ENCODE measurements around the gene POLR3A. TPM values are rescaled to one million over a fixed set of nuclear protein-coding genes. Genes with fewer than 3 reads are reported as not detected.

POLR3A gene
- total RNA-seq, 1 donor from 2014 or later: 31.4 TPM

DNA sequence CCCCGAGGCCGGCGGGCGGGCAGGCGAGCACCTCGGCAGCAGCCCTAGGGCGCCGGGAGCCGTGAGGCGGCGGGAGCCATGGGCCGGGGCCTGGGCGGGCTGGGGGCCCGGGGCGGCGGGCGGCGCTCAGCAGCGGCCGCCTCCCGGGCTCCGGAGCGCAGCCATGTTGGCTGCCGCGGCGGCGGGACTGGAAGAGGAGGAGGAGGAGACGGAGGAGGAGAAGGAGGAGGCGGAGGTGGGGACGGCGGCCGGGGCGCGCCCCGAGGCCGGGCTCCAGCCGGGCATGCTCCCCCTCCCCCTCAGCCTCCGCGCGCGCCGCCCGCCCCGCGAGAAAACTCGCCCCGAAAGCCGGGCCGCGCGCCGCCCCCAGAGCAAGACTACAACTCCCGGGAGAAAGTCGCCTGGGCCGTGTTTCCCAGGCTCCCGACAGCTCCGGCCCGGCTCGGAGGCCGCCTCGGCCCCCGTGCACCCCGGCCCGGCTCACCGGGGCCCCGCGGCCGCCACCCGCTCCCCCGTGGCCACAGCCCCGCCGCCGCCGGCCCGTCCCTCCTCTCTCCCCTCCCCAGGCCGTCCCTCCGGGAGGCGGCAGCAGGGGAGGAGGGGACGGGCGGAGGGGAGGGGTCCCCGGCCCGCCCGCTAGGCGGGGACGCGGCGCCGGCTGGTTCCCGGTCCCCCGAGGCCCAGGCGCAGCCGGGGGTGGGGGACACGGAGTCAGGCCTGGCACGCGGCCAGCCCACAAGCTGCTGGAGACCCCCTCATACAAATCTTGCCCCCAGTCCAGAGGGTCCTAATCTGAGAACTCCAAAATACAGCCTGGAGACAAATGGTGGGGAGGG, 102.5 kb downstream of the POLR3A start, which contains the start of gene DLG5:
DLG5 (minus strand) TSS at position 190 of the 836 bp plus-strand sequence. CDS start 235 bp downstream, outside the sequence.
- Histone ChIP-seq H3K79me2 (ENCODE audit: insufficient read depth, low read length) (peaks cover 41% of the 10 kb centered on the region), H3K36me3 (ENCODE audit: insufficient read depth, low read length) (no peaks in the 10 kb centered on the region), H3K9me3 (ENCODE audit: insufficient read depth, low read depth, low read length) (no peaks in the 10 kb centered on the region), H3K27me3 (ENCODE audit: insufficient read depth, low read length) (peaks cover 2% of the 10 kb centered on the region), H4K20me1 (ENCODE audit: insufficient read depth, low read length) (peaks cover 39% of the 10 kb centered on the region), H3K9ac (ENCODE audit: low read length) (peak within 1 kb of the TSS; percentile 81), H2AFZ (ENCODE audit: low read depth, low read length) (peak within 1 kb of the TSS; percentile 87), H3K4me3 (ENCODE audit: insufficient read depth, low read depth, low read length) (peak within 1 kb of the TSS; percentile 70), H3K4me1 (ENCODE audit: insufficient read depth, low read length) (peaks cover 14% of the 10 kb centered on the region), H3K27ac (ENCODE audit: low read depth, low read length) (peak within 1 kb of the TSS; percentile 12), H3K4me2 (ENCODE audit: low read length) (peak within 1 kb of the TSS; percentile 97)
- peaks cover 3% of the 10 kb centered on the region for H3K27me3 Mint-ChIP-seq (ENCODE audit: low read depth, unreplicated experiment)
- no peak for TF ChIP-seq EZH2 (IDR thresholded peaks at IDR 0.05; ENCODE audit: insufficient read depth, low read length)
- TF ChIP-seq, protein P1, sequence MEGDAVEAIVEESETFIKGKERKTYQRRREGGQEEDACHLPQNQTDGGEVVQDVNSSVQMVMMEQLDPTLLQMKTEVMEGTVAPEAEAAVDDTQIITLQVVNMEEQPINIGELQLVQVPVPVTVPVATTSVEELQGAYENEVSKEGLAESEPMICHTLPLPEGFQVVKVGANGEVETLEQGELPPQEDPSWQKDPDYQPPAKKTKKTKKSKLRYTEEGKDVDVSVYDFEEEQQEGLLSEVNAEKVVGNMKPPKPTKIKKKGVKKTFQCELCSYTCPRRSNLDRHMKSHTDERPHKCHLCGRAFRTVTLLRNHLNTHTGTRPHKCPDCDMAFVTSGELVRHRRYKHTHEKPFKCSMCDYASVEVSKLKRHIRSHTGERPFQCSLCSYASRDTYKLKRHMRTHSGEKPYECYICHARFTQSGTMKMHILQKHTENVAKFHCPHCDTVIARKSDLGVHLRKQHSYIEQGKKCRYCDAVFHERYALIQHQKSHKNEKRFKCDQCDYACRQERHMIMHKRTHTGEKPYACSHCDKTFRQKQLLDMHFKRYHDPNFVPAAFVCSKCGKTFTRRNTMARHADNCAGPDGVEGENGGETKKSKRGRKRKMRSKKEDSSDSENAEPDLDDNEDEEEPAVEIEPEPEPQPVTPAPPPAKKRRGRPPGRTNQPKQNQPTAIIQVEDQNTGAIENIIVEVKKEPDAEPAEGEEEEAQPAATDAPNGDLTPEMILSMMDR (IDR thresholded peaks at IDR 0.05; ENCODE audit: insufficient read depth, low read depth, low read length): no peak
- H3K36me3 Mint-ChIP-seq (ENCODE audit: low read depth, unreplicated experiment): peaks cover 4% of the 10 kb centered on the region
- peaks cover 23% of the 10 kb centered on the region for H3K4me1 Mint-ChIP-seq (ENCODE audit: low read depth, unreplicated experiment)
- H3K27ac Mint-ChIP-seq (ENCODE audit: unreplicated experiment): peak within 1 kb of the TSS; percentile 72
- DNase-seq (ENCODE audit: low read depth) (no peak), FAIRE-seq (no peak)
- H3K9me3 Mint-ChIP-seq (ENCODE audit: unreplicated experiment): peaks cover 7% of the 10 kb centered on the region
- peak within 1 kb of the TSS; percentile 96 for H3K4me3 Mint-ChIP-seq (ENCODE audit: unreplicated experiment)

DNA sequence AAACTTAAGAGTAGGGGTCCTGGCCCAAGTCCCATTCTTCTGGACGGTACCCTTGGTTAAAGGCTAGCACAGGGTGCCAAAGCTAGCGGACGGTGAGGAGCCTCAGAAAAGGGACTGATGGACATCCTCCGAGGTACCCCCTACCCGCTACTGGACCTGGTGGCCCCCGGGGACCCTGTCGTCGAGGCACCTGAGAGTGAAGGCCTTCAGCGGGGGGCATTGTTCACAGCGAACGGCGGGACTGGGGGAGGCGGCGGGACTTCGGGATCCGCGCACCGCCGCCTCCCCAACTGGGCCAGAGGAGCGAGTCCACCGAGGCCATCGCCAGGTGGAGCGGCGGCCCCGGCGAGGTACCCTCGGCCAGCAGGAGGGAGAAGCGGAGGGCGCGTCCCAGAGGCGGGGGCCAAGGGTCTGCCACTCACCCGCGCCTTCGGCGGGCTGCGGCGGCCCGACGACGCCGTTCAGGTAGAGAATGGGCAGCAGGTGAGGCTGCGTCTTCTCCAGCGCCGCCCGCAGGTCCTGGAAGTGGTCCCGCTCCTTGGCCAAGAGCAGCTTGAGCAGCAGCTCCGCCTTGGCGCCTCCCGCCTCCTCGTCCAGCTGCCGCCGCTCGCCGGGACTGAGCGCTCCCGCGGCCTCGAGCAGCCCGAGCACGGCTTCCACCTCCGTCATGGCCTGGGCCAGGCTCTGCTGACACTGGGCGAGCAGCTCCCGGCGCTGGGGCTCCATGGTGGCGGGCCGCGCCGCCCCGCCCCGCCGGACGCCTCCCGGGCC, 103.3 kb downstream of the POLR3A start:
- H3K4me1 ChIP-seq (ENCODE audit: insufficient read depth, low read length): peaks cover 14% of the 10 kb centered on the region
- H3K27me3 ChIP-seq (ENCODE audit: insufficient read depth, low read length): peaks cover 2% of the 10 kb centered on the region
- no peaks in the 10 kb centered on the region for H3K36me3 ChIP-seq (ENCODE audit: insufficient read depth, low read length)
- peaks cover 47% of the 10 kb centered on the region for H4K20me1 ChIP-seq (ENCODE audit: insufficient read depth, low read length)
- Mint-ChIP-seq H3K27ac (ENCODE audit: unreplicated experiment) (peak overlapping the region; percentile 22), H3K4me1 (ENCODE audit: low read depth, unreplicated experiment) (peaks cover 27% of the 10 kb centered on the region), H3K4me3 (ENCODE audit: unreplicated experiment) (peak overlapping the region; percentile 96), H3K9me3 (ENCODE audit: unreplicated experiment) (peaks cover 7% of the 10 kb centered on the region), H3K36me3 (ENCODE audit: low read depth, unreplicated experiment) (peaks cover 5% of the 10 kb centered on the region), H3K27me3 (ENCODE audit: low read depth, unreplicated experiment) (no peaks in the 10 kb centered on the region)
- H3K4me2 ChIP-seq (ENCODE audit: low read length): peak overlapping the region; percentile 97
- no peaks in the 10 kb centered on the region for H3K9me3 ChIP-seq (ENCODE audit: insufficient read depth, low read depth, low read length)
- peaks cover 49% of the 10 kb centered on the region for H3K79me2 ChIP-seq (ENCODE audit: insufficient read depth, low read length)
- TF ChIP-seq, protein P1 (IDR thresholded peaks at IDR 0.05; ENCODE audit: insufficient read depth, low read depth, low read length): no peak
- no peak for TF ChIP-seq EZH2 (IDR thresholded peaks at IDR 0.05; ENCODE audit: insufficient read depth, low read length)
- peak overlapping the region; percentile 87 for H2AFZ ChIP-seq (ENCODE audit: low read depth, low read length)
- DNase-seq (ENCODE audit: low read depth) (no peak), FAIRE-seq (no peak)
- peak overlapping the region; percentile 70 for H3K4me3 ChIP-seq (ENCODE audit: insufficient read depth, low read depth, low read length)
- H3K27ac ChIP-seq (ENCODE audit: low read depth, low read length): peak overlapping the region; percentile 12
- H3K9ac ChIP-seq (ENCODE audit: low read length): peak overlapping the region; percentile 81
